GM18505 (cell line): ENCODE results near the gene SPOP.
"Not testable (repeated sequence)": the region's sequence is repeated elsewhere in the genome, so short reads cannot be mapped to it uniquely, and the experiment has no call there.

ENCODE experiments used
- ATAC-seq: cut with Tn5 transposase; IDR thresholded peaks from one replicate; pipeline ENCODE4 v1.9.1; 2021; ENCODE audit not compliant: unreplicated experiment
- POLR2A ChIP-seq: IDR thresholded peaks from 4 replicates; pipeline ENCODE4 v1.6.1; 2011; ENCODE audit warnings: borderline replicate concordance; ENCODE audit not compliant: insufficient read depth, insufficient read length; ENCODE audit errors: extremely low read depth

SPOP gene

GRCh38 chr17:49647256-49647585 is 30.7 kb downstream of the SPOP start:
- ATAC-seq = no peak

GRCh38 chr17:49646391-49647255 is 31.3 kb downstream of the SPOP start:
- no peak for TF ChIP-seq POLR2A
- ATAC-seq = no peak

More at GRCh38 chr17:49647256-49647585, 30.7 kb downstream of the SPOP start:
- TF ChIP-seq POLR2A = no peak

GRCh38 chr17:49646056-49646390 is 31.9 kb downstream of the SPOP start:
- not testable (repeated sequence) for ATAC-seq

GRCh38 chr17:49645654-49646053 is 32.2 kb downstream of the SPOP start:
- no peak for TF ChIP-seq POLR2A
- ATAC-seq = no peak

GRCh38 chr17:49640556-49640955 is 37.3 kb downstream of the SPOP start:
- no peak for ATAC-seq
- TF ChIP-seq POLR2A = no peak

GRCh38 chr17:49638818-49639217 is 39.1 kb downstream of the SPOP start:
- ATAC-seq = no peak
- no peak for TF ChIP-seq POLR2A

- no peak for TF ChIP-seq POLR2A
- ATAC-seq = no peak
Measured at GRCh38 chr17:49637739-49638138, 40.2 kb downstream of the SPOP start.

GRCh38 chr17:49637050-49637449 is 40.8 kb downstream of the SPOP start:
- no peak for TF ChIP-seq POLR2A
- ATAC-seq = no peak

- ATAC-seq = no peak
- no peak for TF ChIP-seq POLR2A
Measured at GRCh38 chr17:49635121-49635520, 42.8 kb downstream of the SPOP start.

- ATAC-seq = no peak
- TF ChIP-seq POLR2A = no peak
Measured at GRCh38 chr17:49634485-49634860, 43.4 kb downstream of the SPOP start.

GRCh38 chr17:49633762-49634484 is 44.0 kb downstream of the SPOP start:
- ATAC-seq = no peak
- no peak for TF ChIP-seq POLR2A

- ATAC-seq = no peak
Measured at GRCh38 chr17:49633250-49633649, 44.6 kb downstream of the SPOP start.

GRCh38 chr17:49632201-49632600 is 45.7 kb downstream of the SPOP start:
- ATAC-seq = no peak
- TF ChIP-seq POLR2A = no peak

More at GRCh38 chr17:49633250-49633649, 44.6 kb downstream of the SPOP start:
- no peak for TF ChIP-seq POLR2A

GRCh38 chr17:49631496-49631895 is 46.4 kb downstream of the SPOP start:
- ATAC-seq = no peak
- no peak for TF ChIP-seq POLR2A

GRCh38 chr17:49630113-49630900 is 47.6 kb downstream of the SPOP start:
- ATAC-seq = no peak
- no peak for TF ChIP-seq POLR2A
